A549 (cell line): ENCODE results near the gene WBP2.

Experiments
- CBX8 ChIP-seq: fragments of 200-600 bp; sonication (generic); IDR thresholded peaks from 2 replicates; pipeline ENCODE4 v1.6.1; 2016
- CEBPB ChIP-seq, 2 experiments: fragments of >200 bp in 1 of 2; sonication (Bioruptor Twin) in 1 of 2; formaldehyde crosslinking in 1 of 2; IDR thresholded peaks; 2 replicates each; pipeline ENCODE4 v1.6.1; 2012 to 2016
- CTCF ChIP-seq: fragments of >200 bp; sonication (Bioruptor Twin); formaldehyde crosslinking; IDR thresholded peaks from 3 replicates; pipeline ENCODE4 v1.5.1; 2016
- EP300 ChIP-seq, 2 experiments: fragments of >200 bp; sonication (Bioruptor Twin); formaldehyde crosslinking; IDR thresholded peaks; 2 replicates in 1 of 2; 3 replicates in 1 of 2; pipeline ENCODE4 v1.6.1; 2016 to 2017
- FOSB ChIP-seq: fragments of 250-450 bp; sonication (Bioruptor Pico); IDR thresholded peaks from 2 replicates; pipeline ENCODE4 v1.5.0; 2020; ENCODE audit warnings: mild to moderate bottlenecking, moderate library complexity
- GATA3 ChIP-seq: IDR thresholded peaks from 2 replicates; pipeline ENCODE4 v1.6.1; 2012; ENCODE audit warnings: borderline replicate concordance
- HOXA7 ChIP-seq: fragments of 250-450 bp; sonication (Bioruptor Pico); IDR thresholded peaks from 2 replicates; pipeline ENCODE4 v1.5.0; 2020; ENCODE audit warnings: mild to moderate bottlenecking, moderate library complexity
- POLR2A ChIP-seq: IDR thresholded peaks from 2 replicates; pipeline ENCODE4 v1.6.1; 2012; ENCODE audit warnings: mild to moderate bottlenecking, low read length
- POLR2AphosphoS2 ChIP-seq: conservative IDR thresholded peaks from 2 replicates; pipeline ENCODE4 v1.6.1; 2012; ENCODE audit warnings: low read length, improper control_type of control experiment, inconsistent platforms
- RCOR1 ChIP-seq: fragments of 150-350 bp; IDR thresholded peaks from 2 replicates; pipeline ENCODE4 v1.6.1; 2014; ENCODE audit warnings: antibody characterized with exemption, low read length, low read depth
- REST ChIP-seq: fragments of 200-600 bp; sonication (generic); IDR thresholded peaks from 2 replicates; pipeline ENCODE4 v1.6.1; 2016; ENCODE audit warnings: antibody characterized with exemption, mild to moderate bottlenecking, moderate library complexity
- ZC3H11A ChIP-seq: fragments of 450-650 bp; IDR thresholded peaks from 2 replicates; pipeline ENCODE4 v1.6.1; 2014; ENCODE audit warnings: antibody characterized with exemption, mild to moderate bottlenecking

GRCh38 chr17:75885431-75885830, 30.3 kb upstream of the WBP2 start:
- TF ChIP-seq HOXA7 (CRISPR knock-in tag) (no peak), REST (no peak), CBX8 (no peak), CEBPB (IDR thresholded peaks at IDR 0.05) (no peak), RCOR1 (no peak), CTCF (no peak), POLR2AphosphoS2 (no peak), EP300 (IDR thresholded peaks at IDR 0.05) (no peak), ZC3H11A (no peak), FOSB (no peak), POLR2A (no peak), GATA3 (no peak)
